ENCODE measurements around the gene GALNT15.

GALNT15 gene

DNA sequence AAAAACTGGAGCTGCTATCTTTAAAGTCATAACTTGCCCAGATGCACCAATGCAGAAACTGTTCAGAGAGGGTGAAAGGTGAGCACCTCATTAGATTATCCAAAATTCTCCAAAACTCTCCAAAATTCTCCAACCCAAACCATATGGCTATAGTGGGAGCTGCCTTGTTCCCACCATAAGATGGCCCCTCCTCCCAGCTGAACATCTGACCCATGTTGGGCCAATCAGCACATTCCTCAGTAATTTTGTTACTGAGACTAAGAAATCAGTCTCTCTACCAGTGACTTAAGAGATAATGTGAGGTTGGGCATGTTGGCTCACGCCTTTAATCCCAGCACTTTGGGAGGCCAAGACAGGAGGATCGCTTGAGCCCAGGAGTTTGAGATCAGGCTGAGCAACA, 57.5 kb downstream of the GALNT15 start:
- no peaks in the 10 kb centered on the region for H3K27me3 ChIP-seq (ENCODE audit: insufficient read depth, low read length)
- H3K9me3 ChIP-seq (ENCODE audit: low read length): no peaks in the 10 kb centered on the region
- H3K4me3 ChIP-seq (ENCODE audit: low read length): no peak overlapping the region
- no peak overlapping the region for H2AFZ ChIP-seq (ENCODE audit: low read depth, low read length)
- H3K4me1 ChIP-seq (ENCODE audit: insufficient read depth, low read length): no peaks in the 10 kb centered on the region
- H3K36me3 ChIP-seq (ENCODE audit: insufficient read depth, low read length): no peaks in the 10 kb centered on the region

DNA sequence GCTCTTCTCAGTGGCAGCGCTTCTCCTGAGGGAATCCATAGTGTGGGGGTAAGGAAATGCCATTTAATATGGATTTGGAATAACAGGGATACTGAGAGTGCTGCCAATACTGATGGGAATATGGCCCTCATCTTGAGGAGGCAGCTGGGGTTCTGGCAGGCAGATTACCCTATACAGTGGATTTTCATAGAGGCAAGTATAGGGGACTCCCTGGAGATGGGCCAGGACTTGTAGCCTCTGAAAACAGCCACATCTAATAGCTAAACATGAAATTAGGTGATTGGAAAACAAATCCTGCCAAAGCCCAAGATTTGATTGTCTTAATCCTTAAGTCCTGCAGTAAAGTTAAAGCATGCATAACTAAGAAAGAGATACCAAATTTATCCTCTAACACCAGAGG, 59.3 kb downstream of the GALNT15 start:
- Histone ChIP-seq H2AFZ (ENCODE audit: low read depth, low read length) (no peak overlapping the region), H3K4me3 (ENCODE audit: low read length) (no peak overlapping the region), H3K36me3 (ENCODE audit: insufficient read depth, low read length) (no peaks in the 10 kb centered on the region), H3K27me3 (ENCODE audit: insufficient read depth, low read length) (no peaks in the 10 kb centered on the region), H3K9me3 (ENCODE audit: low read length) (no peaks in the 10 kb centered on the region), H3K4me1 (ENCODE audit: insufficient read depth, low read length) (no peaks in the 10 kb centered on the region)

DNA sequence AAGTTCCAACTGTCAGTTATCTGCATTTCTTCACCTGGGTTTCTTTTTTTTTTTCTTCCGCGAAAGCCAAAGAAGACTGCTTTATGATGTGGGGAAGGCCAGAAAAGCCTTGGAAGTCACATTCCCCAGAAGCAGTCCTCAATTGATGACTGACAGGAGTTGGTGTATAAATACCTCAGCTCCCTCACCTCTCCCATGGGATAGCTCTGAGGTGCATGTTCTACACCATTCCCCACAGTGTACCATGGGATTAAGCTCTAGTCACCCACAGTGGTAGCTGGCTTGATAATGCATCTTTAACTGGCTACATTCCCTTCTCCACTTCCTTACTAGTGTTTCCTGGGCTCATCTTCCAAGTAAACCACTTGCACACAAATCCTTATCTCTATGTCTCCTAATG, 59.8 kb downstream of the GALNT15 start:
- Histone ChIP-seq H3K27me3 (ENCODE audit: insufficient read depth, low read length) (peaks cover 3% of the 10 kb centered on the region), H3K36me3 (ENCODE audit: insufficient read depth, low read length) (no peaks in the 10 kb centered on the region), H3K4me3 (ENCODE audit: low read length) (no peak overlapping the region), H3K4me1 (ENCODE audit: insufficient read depth, low read length) (no peaks in the 10 kb centered on the region), H2AFZ (ENCODE audit: low read depth, low read length) (no peak overlapping the region), H3K9me3 (ENCODE audit: low read length) (no peaks in the 10 kb centered on the region)

DNA sequence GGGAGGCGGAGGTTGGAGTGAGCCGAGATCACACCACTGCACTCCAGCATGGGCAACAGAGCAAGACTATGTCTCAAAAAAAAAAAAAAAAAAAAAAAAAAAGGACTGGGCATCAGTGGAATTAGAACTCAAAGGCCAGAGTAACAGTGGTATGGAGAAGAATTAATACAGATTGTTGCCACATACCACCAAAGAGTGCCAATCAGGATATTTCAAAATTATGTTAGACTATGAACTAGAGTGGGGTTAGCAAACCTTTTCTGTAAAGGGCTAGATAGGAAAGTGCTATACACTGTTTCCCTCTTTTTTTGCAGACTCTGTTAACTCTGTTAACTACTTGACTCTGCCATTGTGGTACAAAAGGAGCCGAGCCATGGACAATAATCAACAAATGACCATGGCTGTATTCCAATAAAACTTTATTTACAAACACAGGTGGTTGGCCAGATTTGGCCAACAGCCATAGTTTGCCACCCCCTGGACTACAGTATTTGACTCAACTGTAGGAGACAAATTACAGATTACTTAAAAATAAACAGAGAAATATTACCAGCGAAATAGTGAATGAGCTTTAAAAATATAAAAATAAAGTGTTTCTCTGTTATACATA, 61.7 kb downstream of the GALNT15 start:
- Histone ChIP-seq H3K4me3 (ENCODE audit: low read length) (no peak overlapping the region), H3K4me1 (ENCODE audit: insufficient read depth, low read length) (no peaks in the 10 kb centered on the region), H3K27me3 (ENCODE audit: insufficient read depth, low read length) (peaks cover 4% of the 10 kb centered on the region), H2AFZ (ENCODE audit: low read depth, low read length) (no peak overlapping the region), H3K9me3 (ENCODE audit: low read length) (no peaks in the 10 kb centered on the region), H3K36me3 (ENCODE audit: insufficient read depth, low read length) (no peaks in the 10 kb centered on the region)

DNA sequence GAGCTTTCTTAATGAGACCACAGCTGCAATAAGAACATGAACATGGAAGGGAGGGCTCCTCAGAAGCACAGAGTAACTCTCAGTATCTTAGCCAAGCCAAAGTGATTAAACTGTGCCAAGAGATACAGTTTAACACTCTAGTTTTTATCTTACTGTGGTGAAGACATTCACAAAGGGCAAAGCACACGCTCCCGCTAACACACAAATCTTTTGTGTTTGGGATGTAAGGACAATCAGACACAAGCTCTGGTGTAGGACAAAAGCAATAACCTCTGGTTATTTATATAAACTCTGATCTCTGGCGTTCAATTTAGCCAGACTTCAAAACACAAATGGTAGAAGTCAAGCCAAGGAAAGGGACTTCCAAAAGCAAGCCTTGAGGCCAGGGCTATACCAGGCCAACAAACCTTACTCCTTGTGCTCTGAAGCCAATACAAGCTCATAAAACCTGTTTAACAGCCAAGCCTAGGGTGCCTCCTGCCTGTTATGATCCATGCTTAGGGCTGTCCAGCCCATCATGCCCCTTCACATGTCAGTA, 62.4 kb downstream of the GALNT15 start:
- Histone ChIP-seq H2AFZ (ENCODE audit: low read depth, low read length) (no peak overlapping the region), H3K36me3 (ENCODE audit: insufficient read depth, low read length) (no peaks in the 10 kb centered on the region), H3K4me3 (ENCODE audit: low read length) (no peak overlapping the region), H3K9me3 (ENCODE audit: low read length) (no peaks in the 10 kb centered on the region), H3K27me3 (ENCODE audit: insufficient read depth, low read length) (peaks cover 4% of the 10 kb centered on the region), H3K4me1 (ENCODE audit: insufficient read depth, low read length) (no peaks in the 10 kb centered on the region)

DNA sequence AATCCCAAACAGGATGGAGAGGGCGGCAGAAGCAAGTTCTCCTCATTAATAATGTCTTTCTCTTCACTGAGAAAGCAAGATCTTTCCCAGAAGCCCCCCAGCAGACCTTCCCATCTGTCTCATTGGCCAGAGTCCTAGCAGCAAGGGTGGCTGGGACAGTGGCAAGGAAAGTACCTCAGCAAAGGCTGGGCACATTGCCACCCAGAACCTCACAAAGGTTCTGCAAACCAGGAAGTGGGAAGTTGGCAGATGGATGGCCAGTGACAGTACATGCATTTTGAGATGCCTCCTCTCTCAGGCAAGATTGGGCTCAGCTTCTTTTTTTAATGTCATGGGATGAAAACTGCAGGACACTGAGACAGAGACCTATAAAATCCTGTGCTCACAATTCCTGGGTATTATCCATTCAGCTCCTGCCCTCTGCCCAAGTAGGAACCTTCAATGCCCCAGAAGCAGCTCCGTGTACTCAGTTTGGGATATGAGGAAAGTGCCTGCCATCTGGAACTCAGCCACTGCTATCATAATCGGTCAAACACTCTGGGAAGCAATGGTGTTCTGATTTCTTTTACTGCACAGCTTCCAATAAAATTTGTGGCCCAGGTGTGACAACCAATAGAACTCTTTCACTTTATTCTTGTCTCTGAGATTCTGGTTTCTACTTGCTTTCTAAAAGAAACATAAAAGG, 64.7 kb downstream of the GALNT15 start:
- no peak overlapping the region for H3K4me3 ChIP-seq (ENCODE audit: low read length)
- H2AFZ ChIP-seq (ENCODE audit: low read depth, low read length): no peak overlapping the region
- peaks cover 5% of the 10 kb centered on the region for H3K27me3 ChIP-seq (ENCODE audit: insufficient read depth, low read length)
- H3K36me3 ChIP-seq (ENCODE audit: insufficient read depth, low read length): no peaks in the 10 kb centered on the region
- H3K9me3 ChIP-seq (ENCODE audit: low read length): no peaks in the 10 kb centered on the region
- H3K4me1 ChIP-seq (ENCODE audit: insufficient read depth, low read length): no peaks in the 10 kb centered on the region

DNA sequence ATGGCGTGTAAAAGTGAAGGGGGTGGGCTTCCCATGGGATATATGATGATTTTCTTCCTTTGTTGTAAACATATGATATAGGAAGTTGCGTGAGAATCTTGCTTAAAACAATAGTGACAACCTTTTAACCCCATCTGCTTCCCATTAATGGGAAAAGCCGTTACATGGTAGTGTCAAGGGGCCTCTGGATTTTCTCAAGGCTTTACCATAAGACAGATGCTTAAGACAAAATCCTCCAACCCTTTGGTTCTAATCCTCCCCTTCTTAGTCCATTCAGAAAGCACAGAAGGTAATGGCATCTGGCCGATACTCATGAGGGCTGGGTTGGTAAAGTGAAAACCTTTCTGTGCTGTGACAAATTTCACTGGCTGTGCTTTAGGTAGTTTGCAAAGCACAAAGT, 65.3 kb downstream of the GALNT15 start:
- H2AFZ ChIP-seq (ENCODE audit: low read depth, low read length): no peak overlapping the region
- H3K4me1 ChIP-seq (ENCODE audit: insufficient read depth, low read length): no peaks in the 10 kb centered on the region
- no peaks in the 10 kb centered on the region for H3K36me3 ChIP-seq (ENCODE audit: insufficient read depth, low read length)
- H3K27me3 ChIP-seq (ENCODE audit: insufficient read depth, low read length): peaks cover 7% of the 10 kb centered on the region
- H3K4me3 ChIP-seq (ENCODE audit: low read length): no peak overlapping the region
- no peaks in the 10 kb centered on the region for H3K9me3 ChIP-seq (ENCODE audit: low read length)

DNA sequence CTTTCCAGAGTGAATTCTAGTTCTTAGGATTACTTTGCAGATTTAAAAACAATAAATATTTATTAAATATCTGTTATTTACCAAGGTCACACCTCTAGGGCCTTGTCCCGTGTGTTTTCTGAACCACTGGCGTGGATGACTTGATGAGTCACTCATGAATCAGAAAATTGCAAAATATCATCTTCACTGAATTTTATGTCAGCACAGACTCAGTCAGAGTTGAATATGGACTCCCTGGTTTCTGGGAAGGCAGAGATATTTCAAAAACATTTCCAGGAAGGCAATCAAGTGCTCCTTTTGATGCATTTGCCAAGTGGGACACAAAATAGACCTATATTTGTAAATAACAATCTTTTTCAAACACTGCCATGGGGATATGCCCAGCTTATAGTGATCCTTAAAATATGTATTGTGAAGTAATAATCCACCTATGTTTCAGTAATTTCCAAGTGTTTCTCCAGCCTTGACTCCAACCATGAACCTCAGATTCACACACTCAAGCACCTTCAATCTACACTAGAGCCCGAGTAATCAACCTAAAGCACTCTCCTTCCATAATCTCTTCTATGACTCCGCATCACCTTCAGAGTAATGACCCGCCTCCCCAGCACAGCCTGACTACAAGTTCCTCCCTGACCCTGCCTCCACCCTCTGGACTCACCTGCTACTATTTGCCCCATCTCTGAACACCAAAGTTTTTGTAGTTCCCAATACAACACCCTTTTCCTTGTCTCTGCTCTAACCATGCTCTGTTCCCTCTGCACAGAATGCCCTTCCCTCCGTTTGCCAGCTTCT, 65.9 kb downstream of the GALNT15 start:
- Histone ChIP-seq H3K4me3 (ENCODE audit: low read length) (no peak overlapping the region), H3K36me3 (ENCODE audit: insufficient read depth, low read length) (no peaks in the 10 kb centered on the region), H3K4me1 (ENCODE audit: insufficient read depth, low read length) (no peaks in the 10 kb centered on the region), H3K27me3 (ENCODE audit: insufficient read depth, low read length) (peaks cover 7% of the 10 kb centered on the region), H2AFZ (ENCODE audit: low read depth, low read length) (no peak overlapping the region), H3K9me3 (ENCODE audit: low read length) (no peaks in the 10 kb centered on the region)

DNA sequence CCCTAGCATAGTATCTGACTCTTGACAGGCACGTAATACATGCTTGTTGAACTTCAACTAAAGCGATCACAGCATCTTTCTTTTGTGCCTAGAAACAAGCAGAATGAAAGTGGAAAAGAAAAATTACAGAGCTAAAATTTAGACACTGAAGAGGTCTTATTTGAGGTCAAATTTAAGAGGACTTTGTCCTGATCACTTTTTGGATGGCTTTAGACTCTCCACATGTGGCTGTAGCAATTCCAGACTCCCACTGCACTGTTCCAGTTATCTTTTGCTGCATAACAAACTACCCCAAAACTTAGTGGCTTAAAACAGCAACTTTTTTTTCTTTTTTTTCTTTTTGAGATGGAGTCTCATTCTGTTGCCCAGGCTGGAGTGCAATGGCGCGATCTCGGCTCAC, 66.7 kb downstream of the GALNT15 start:
- Histone ChIP-seq H2AFZ (ENCODE audit: low read depth, low read length) (no peak overlapping the region), H3K4me3 (ENCODE audit: low read length) (no peak overlapping the region), H3K36me3 (ENCODE audit: insufficient read depth, low read length) (no peaks in the 10 kb centered on the region), H3K9me3 (ENCODE audit: low read length) (no peaks in the 10 kb centered on the region), H3K4me1 (ENCODE audit: insufficient read depth, low read length) (no peaks in the 10 kb centered on the region), H3K27me3 (ENCODE audit: insufficient read depth, low read length) (peaks cover 7% of the 10 kb centered on the region)

DNA sequence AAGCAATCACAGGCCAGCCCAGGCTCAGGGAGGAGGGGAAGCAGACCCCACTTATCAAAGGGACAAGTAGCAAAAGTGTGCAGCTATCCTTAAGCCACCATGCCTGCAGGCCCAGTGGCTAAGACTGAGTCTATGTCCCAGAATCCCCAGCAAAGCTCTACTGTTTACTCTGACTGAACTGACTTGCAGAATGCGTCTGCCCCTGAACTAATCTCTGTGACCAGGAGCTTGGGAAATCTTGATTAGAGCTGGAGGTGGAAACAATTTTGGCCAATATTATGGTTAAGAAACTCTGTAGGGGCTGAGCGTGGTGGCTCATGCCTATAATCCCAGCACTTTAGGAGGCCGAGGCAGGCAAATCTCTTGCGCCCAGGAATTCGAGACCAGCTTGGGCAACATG, 67.7 kb downstream of the GALNT15 start:
- Histone ChIP-seq H3K9me3 (ENCODE audit: low read length) (no peaks in the 10 kb centered on the region), H2AFZ (ENCODE audit: low read depth, low read length) (no peak overlapping the region), H3K4me1 (ENCODE audit: insufficient read depth, low read length) (peaks cover 3% of the 10 kb centered on the region), H3K36me3 (ENCODE audit: insufficient read depth, low read length) (no peaks in the 10 kb centered on the region), H3K4me3 (ENCODE audit: low read length) (no peak overlapping the region), H3K27me3 (ENCODE audit: insufficient read depth, low read length) (peaks cover 7% of the 10 kb centered on the region)

DNA sequence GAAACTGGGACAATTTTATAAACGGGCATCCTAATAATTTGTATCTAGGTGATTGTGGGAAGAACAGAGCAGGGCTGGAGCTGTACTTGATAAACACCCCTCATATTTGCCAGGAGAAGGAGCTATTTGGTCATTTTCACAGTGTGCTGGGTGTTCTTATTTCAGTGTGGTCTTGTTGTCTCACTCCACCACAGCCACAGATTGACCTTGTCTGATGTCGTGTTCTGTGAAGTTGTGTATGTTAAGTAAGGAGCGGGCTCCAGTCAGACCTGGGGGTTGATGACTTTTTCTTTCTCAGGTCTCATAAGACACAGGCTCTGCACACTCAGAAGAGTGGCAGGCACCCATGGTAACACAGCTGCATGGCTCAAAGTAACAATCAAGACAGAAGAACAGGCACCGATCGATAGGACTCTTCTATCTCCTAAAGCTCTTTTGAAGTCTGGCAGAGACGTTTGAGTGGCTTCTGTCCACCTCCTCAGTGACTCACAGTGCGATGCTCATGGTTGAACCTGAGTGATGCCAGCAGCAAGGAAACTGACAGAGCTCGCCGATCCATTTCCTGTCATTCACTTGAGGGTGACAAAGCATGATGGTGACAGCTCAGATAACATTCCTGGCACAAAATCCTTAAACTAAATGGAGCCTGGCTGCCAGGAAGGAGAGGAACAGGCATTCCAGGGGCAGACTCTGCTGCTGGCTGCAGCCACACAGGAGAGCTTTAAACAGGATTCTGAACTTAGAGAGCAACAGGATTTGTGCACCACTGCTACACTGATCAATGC, 69.4 kb downstream of the GALNT15 start:
- Histone ChIP-seq H2AFZ (ENCODE audit: low read depth, low read length) (no peak overlapping the region), H3K4me3 (ENCODE audit: low read length) (no peak overlapping the region), H3K36me3 (ENCODE audit: insufficient read depth, low read length) (no peaks in the 10 kb centered on the region), H3K4me1 (ENCODE audit: insufficient read depth, low read length) (peaks cover 7% of the 10 kb centered on the region), H3K27me3 (ENCODE audit: insufficient read depth, low read length) (peaks cover 7% of the 10 kb centered on the region), H3K9me3 (ENCODE audit: low read length) (no peaks in the 10 kb centered on the region)

DNA sequence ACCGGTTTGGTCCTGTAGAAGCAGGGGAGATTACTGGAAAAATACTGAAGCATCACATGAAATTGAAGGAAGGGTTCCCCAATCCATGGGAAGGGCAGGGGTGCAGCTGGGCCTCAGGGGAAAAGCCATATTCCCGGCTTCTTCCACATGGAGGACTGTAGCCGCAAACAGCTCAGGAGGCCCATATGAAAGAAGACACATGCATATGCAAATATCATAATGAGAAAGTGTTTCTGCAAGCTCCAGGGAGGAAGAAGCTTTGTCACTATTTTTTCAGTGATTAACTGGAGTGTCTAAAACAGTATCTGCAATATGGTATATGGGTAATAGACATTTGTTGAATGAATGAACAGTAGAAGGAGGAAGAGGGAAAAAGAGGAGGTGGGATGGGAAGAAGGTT, 71.1 kb downstream of the GALNT15 start:
- no peaks in the 10 kb centered on the region for H3K9me3 ChIP-seq (ENCODE audit: low read length)
- H2AFZ ChIP-seq (ENCODE audit: low read depth, low read length): no peak overlapping the region
- H3K4me1 ChIP-seq (ENCODE audit: insufficient read depth, low read length): peaks cover 7% of the 10 kb centered on the region
- peaks cover 3% of the 10 kb centered on the region for H3K27me3 ChIP-seq (ENCODE audit: insufficient read depth, low read length)
- H3K36me3 ChIP-seq (ENCODE audit: insufficient read depth, low read length): no peaks in the 10 kb centered on the region
- no peak overlapping the region for H3K4me3 ChIP-seq (ENCODE audit: low read length)
